ENCODE measurements around the gene MT1HL1.

The MT1HL1 gene

DNA sequence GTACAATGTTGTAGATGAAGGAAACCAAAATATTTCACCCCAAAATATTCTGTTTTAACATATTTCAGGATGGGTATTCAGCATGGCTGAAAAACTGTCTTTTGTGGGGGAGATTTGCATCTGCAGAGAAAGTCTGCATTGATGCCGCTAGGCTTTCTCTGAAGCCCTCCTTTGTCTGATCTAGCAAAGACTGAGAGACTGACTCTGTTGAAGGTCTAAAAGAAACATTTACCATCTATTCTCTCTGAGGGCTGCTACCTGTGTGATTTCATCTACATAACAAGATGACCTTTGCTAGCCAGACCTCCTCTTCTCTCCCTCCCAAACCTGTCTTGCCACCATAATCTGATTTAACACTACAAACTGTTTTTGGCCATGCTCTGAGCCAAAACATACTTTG, 12.4 kb upstream of the MT1HL1 start:
- Histone ChIP-seq H3K27me3 (ENCODE audit: insufficient read depth, low read length) (no peaks in the 10 kb centered on the region), H2AFZ (ENCODE audit: low read length, unreplicated experiment) (no peak overlapping the region), H3K27ac (ENCODE audit: low read depth, low read length) (no peak overlapping the region), H3K79me2 (ENCODE audit: control insufficient read depth, insufficient read depth, low read length, unreplicated experiment) (no peaks in the 10 kb centered on the region), H3K36me3 (ENCODE audit: insufficient read depth, low read length) (no peaks in the 10 kb centered on the region), H3K4me1 (ENCODE audit: control insufficient read depth, insufficient read depth, low read length, unreplicated experiment) (no peaks in the 10 kb centered on the region), H3K4me3 (ENCODE audit: low read depth, low read length) (no peak overlapping the region)

DNA sequence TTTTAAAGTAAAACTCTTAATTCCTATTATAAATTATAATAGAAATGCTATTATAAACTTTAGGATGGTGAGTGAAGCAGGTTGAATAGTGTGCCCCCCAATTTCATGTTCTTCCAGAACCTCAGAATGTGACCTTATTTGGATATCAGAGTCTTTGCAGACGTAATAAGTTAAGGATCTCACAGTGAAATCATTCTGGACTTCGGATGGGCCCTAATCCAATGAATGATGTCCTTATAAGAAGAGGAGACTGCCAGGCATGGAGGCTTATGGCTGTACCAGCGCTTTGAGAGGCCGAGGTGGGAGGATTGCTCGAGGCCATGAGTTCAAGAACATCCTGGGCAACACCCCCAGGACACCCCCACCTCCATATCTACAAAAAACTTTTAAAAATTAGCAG, 9.4 kb upstream of the MT1HL1 start:
- Histone ChIP-seq H3K27ac (ENCODE audit: low read depth, low read length) (no peak overlapping the region), H3K36me3 (ENCODE audit: insufficient read depth, low read length) (no peaks in the 10 kb centered on the region), H3K79me2 (ENCODE audit: control insufficient read depth, insufficient read depth, low read length, unreplicated experiment) (no peaks in the 10 kb centered on the region), H3K27me3 (ENCODE audit: insufficient read depth, low read length) (no peaks in the 10 kb centered on the region), H2AFZ (ENCODE audit: low read length, unreplicated experiment) (no peak overlapping the region), H3K4me3 (ENCODE audit: low read depth, low read length) (no peak overlapping the region), H3K4me1 (ENCODE audit: control insufficient read depth, insufficient read depth, low read length, unreplicated experiment) (no peaks in the 10 kb centered on the region)

GRCh38 chr1:237012788-237013383, 8.6 kb upstream of the MT1HL1 start:
- Histone ChIP-seq H3K4me1 (ENCODE audit: control insufficient read depth, insufficient read depth, low read length, unreplicated experiment) (no peaks in the 10 kb centered on the region), H3K27ac (ENCODE audit: low read depth, low read length) (no peak overlapping the region), H3K4me3 (ENCODE audit: low read depth, low read length) (no peak overlapping the region), H3K27me3 (ENCODE audit: insufficient read depth, low read length) (no peaks in the 10 kb centered on the region), H3K36me3 (ENCODE audit: insufficient read depth, low read length) (no peaks in the 10 kb centered on the region), H2AFZ (ENCODE audit: low read length, unreplicated experiment) (no peak overlapping the region), H3K79me2 (ENCODE audit: control insufficient read depth, insufficient read depth, low read length, unreplicated experiment) (no peaks in the 10 kb centered on the region)

DNA sequence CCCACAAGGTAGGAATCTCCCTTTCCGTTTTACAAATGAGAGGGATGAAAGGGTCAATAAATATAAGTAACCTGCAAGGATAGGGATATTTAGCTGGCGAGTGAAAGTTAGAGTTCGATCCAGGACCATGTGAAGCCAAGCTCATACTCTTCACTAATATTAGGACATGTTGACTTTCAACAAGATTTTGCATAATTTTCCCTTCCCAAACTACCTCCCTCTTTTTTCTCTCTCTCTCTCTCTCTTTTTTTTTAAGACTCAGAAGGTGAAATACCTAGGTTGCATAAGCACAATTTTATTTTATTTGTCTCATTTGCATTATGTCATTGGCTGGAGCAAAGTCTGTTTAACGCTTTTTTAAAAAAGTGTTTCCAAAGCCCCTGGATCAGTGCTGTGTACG, 8.1 kb upstream of the MT1HL1 start:
- Histone ChIP-seq H3K27me3 (ENCODE audit: insufficient read depth, low read length) (no peaks in the 10 kb centered on the region), H3K79me2 (ENCODE audit: control insufficient read depth, insufficient read depth, low read length, unreplicated experiment) (no peaks in the 10 kb centered on the region), H2AFZ (ENCODE audit: low read length, unreplicated experiment) (no peak overlapping the region), H3K4me3 (ENCODE audit: low read depth, low read length) (no peak overlapping the region), H3K4me1 (ENCODE audit: control insufficient read depth, insufficient read depth, low read length, unreplicated experiment) (no peaks in the 10 kb centered on the region), H3K36me3 (ENCODE audit: insufficient read depth, low read length) (no peaks in the 10 kb centered on the region), H3K27ac (ENCODE audit: low read depth, low read length) (no peak overlapping the region)

DNA sequence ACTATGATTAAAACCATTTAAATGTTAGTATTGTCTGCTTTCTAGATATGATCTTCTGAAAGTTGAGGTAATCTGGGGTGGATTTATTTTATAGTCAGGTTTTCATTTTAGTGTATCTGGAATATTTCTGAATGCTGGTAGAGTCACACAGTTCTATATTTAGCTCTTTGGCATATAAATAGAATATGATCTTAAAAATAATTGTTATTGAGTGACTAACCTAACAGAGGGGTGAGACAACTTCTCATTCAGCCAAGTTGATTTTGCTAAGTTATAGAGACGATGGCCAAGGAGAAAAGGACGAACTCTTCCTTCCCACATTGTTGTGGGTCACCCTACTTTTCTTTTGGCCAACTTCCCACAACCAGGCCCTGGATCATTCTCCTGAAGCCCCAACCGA, 7.2 kb upstream of the MT1HL1 start:
- no peaks in the 10 kb centered on the region for H3K4me1 ChIP-seq (ENCODE audit: control insufficient read depth, insufficient read depth, low read length, unreplicated experiment)
- H3K27me3 ChIP-seq (ENCODE audit: insufficient read depth, low read length) = no peaks in the 10 kb centered on the region
- no peak overlapping the region for H3K4me3 ChIP-seq (ENCODE audit: low read depth, low read length)
- no peak overlapping the region for H2AFZ ChIP-seq (ENCODE audit: low read length, unreplicated experiment)
- H3K79me2 ChIP-seq (ENCODE audit: control insufficient read depth, insufficient read depth, low read length, unreplicated experiment) = no peaks in the 10 kb centered on the region
- no peak overlapping the region for H3K27ac ChIP-seq (ENCODE audit: low read depth, low read length)
- H3K36me3 ChIP-seq (ENCODE audit: insufficient read depth, low read length) = no peaks in the 10 kb centered on the region

DNA sequence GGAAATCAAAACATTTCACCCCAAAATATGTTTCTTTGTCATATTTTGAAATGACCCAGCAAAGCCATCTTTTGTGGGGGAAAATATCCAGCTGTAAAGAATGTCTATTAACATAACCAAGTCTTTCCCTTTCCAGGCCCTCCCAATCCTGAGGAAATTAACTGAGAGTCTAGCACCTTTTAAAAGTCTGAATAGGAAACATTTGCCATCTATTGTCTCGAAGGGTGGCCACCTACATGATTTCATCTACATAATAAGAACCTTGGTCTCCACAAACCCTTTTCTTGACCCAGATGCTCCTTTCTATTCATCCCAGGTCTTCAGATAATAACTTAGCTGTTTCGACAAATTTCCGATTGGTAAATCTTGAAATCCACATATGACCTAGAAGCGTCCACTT, 5.4 kb upstream of the MT1HL1 start:
- Histone ChIP-seq H3K27ac (ENCODE audit: low read depth, low read length) (no peak overlapping the region), H2AFZ (ENCODE audit: low read length, unreplicated experiment) (no peak overlapping the region), H3K27me3 (ENCODE audit: insufficient read depth, low read length) (no peaks in the 10 kb centered on the region), H3K4me1 (ENCODE audit: control insufficient read depth, insufficient read depth, low read length, unreplicated experiment) (no peaks in the 10 kb centered on the region), H3K36me3 (ENCODE audit: insufficient read depth, low read length) (no peaks in the 10 kb centered on the region), H3K4me3 (ENCODE audit: low read depth, low read length) (no peak overlapping the region), H3K79me2 (ENCODE audit: control insufficient read depth, insufficient read depth, low read length, unreplicated experiment) (no peaks in the 10 kb centered on the region)

GRCh38 chr1:237007147-237007881, 3.1 kb upstream of the MT1HL1 start:
- H3K27me3 ChIP-seq (ENCODE audit: insufficient read depth, low read length) = no peaks in the 10 kb centered on the region
- H3K4me3 ChIP-seq (ENCODE audit: low read depth, low read length) = no peak overlapping the region
- H3K36me3 ChIP-seq (ENCODE audit: insufficient read depth, low read length) = no peaks in the 10 kb centered on the region
- no peaks in the 10 kb centered on the region for H3K4me1 ChIP-seq (ENCODE audit: control insufficient read depth, insufficient read depth, low read length, unreplicated experiment)
- H3K27ac ChIP-seq (ENCODE audit: low read depth, low read length) = no peak overlapping the region
- no peak overlapping the region for H2AFZ ChIP-seq (ENCODE audit: low read length, unreplicated experiment)
- no peaks in the 10 kb centered on the region for H3K79me2 ChIP-seq (ENCODE audit: control insufficient read depth, insufficient read depth, low read length, unreplicated experiment)

DNA sequence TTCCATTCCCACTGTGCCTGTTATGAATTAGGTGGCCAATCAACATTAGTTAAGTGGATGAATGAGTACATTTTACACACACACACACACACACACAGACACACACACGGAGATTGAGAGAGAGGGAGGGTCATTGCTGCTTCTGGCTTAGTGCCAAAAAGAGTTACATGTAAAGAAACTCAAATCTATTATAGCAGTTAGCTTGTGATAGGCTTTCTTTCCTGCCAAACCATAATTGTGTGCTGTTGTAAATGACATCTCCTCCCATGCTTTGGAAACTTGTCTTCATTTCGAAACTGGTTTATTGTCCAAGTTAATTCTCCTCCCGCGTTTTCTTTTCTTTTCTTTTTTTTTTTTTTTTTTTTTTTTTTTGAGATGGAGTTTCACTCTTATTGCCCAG, 1.4 kb upstream of the MT1HL1 start:
- Histone ChIP-seq H3K4me3 (ENCODE audit: low read depth, low read length) (no peak overlapping the region), H3K4me1 (ENCODE audit: control insufficient read depth, insufficient read depth, low read length, unreplicated experiment) (no peaks in the 10 kb centered on the region), H2AFZ (ENCODE audit: low read length, unreplicated experiment) (no peak overlapping the region), H3K27me3 (ENCODE audit: insufficient read depth, low read length) (no peaks in the 10 kb centered on the region), H3K79me2 (ENCODE audit: control insufficient read depth, insufficient read depth, low read length, unreplicated experiment) (no peaks in the 10 kb centered on the region), H3K36me3 (ENCODE audit: insufficient read depth, low read length) (no peaks in the 10 kb centered on the region), H3K27ac (ENCODE audit: low read depth, low read length) (no peak overlapping the region)

DNA sequence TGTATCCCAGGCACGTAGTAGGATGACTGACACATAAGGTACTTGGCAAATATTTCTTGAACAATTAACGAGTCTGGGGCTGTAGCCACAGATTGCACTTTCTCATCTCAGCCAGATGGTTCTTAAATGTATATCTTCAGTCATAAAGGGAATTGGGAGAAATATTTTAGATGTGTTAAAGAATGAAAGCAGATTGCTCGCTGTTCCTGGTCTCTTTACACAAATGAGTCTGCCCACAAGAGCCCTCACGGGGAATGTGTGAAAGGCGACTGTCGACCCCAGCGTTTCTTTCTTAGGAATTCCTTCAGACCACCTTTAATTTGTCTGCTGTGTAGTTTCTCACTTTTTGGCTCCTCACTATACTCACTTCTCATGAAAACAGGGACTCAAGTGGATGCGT, 725 bp downstream of the MT1HL1 start:
- Histone ChIP-seq H3K27ac (ENCODE audit: low read depth, low read length) (no peak overlapping the region), H3K4me3 (ENCODE audit: low read depth, low read length) (no peak overlapping the region), H2AFZ (ENCODE audit: low read length, unreplicated experiment) (no peak overlapping the region), H3K4me1 (ENCODE audit: control insufficient read depth, insufficient read depth, low read length, unreplicated experiment) (no peaks in the 10 kb centered on the region), H3K36me3 (ENCODE audit: insufficient read depth, low read length) (no peaks in the 10 kb centered on the region), H3K27me3 (ENCODE audit: insufficient read depth, low read length) (no peaks in the 10 kb centered on the region), H3K79me2 (ENCODE audit: control insufficient read depth, insufficient read depth, low read length, unreplicated experiment) (no peaks in the 10 kb centered on the region)

- H3K4me3 ChIP-seq (ENCODE audit: low read depth, low read length) = no peak overlapping the region
- H3K4me1 ChIP-seq (ENCODE audit: control insufficient read depth, insufficient read depth, low read length, unreplicated experiment) = no peaks in the 10 kb centered on the region
- no peak overlapping the region for H2AFZ ChIP-seq (ENCODE audit: low read length, unreplicated experiment)
- no peak overlapping the region for H3K27ac ChIP-seq (ENCODE audit: low read depth, low read length)
- no peaks in the 10 kb centered on the region for H3K36me3 ChIP-seq (ENCODE audit: insufficient read depth, low read length)
- no peaks in the 10 kb centered on the region for H3K27me3 ChIP-seq (ENCODE audit: insufficient read depth, low read length)
- no peaks in the 10 kb centered on the region for H3K79me2 ChIP-seq (ENCODE audit: control insufficient read depth, insufficient read depth, low read length, unreplicated experiment)
Measured at GRCh38 chr1:237000191-237000590, 4.0 kb downstream of the MT1HL1 start.

DNA sequence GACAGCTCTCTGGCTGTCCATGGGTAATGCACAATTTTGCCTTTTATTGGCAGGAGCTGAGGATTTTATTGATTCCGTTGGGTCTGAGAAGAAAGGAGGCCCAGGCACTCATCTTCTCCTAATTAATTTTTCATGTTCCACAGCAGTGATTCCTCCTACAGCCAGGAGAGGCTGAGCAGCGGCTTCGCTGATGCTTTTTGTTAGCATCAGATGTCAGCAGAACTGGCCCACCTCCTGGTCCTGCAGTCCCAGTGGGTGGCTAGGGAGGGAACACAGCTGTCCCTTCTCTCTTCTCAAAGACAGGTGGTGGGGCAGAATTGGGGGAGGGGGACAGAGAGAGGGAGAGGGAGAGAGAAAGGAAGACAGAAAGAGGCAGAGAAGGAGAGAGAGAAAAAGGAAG, 5.7 kb downstream of the MT1HL1 start:
- Histone ChIP-seq H3K36me3 (ENCODE audit: insufficient read depth, low read length) (no peaks in the 10 kb centered on the region), H3K27me3 (ENCODE audit: insufficient read depth, low read length) (no peaks in the 10 kb centered on the region), H3K4me1 (ENCODE audit: control insufficient read depth, insufficient read depth, low read length, unreplicated experiment) (no peaks in the 10 kb centered on the region), H3K4me3 (ENCODE audit: low read depth, low read length) (no peak overlapping the region), H3K27ac (ENCODE audit: low read depth, low read length) (no peak overlapping the region), H2AFZ (ENCODE audit: low read length, unreplicated experiment) (no peak overlapping the region), H3K79me2 (ENCODE audit: control insufficient read depth, insufficient read depth, low read length, unreplicated experiment) (no peaks in the 10 kb centered on the region)

All from ACC112 (cell line).